SK-N-SH (cell line): ENCODE results near the gene TFRC. TPM values are rescaled to one million over a fixed set of nuclear protein-coding genes. Genes with fewer than 3 reads are reported as not detected.

Experiments used
- CTCF ChIA-PET: fragments of 300-600, 350-600 bp; formaldehyde crosslinking; extraction: SDS; loops from one replicate; lab custom pipeline; 2021; lab: Yijun Ruan, JAX
- POLR2A ChIA-PET: fragments of 350-600 bp; sonication (Branson Sonifier 250); formaldehyde crosslinking; extraction: SDS; loops from one replicate; lab custom pipeline; 2020; ENCODE audit warnings: antibody characterized with exemption, inconsistent platforms; lab: Yijun Ruan, JAX
- DNase-seq: peaks from one replicate; pipeline ENCODE4 v3.0.0; 2012
- H2AFZ ChIP-seq: fragments of 200-600 bp; sonication (generic); 2 replicates; pipeline ENCODE4 v1.8.1; 2016; ENCODE audit warnings: antibody characterized with exemption, mild to moderate bottlenecking, low read depth
- H3F3A ChIP-seq: fragments of 200-600 bp; sonication (generic); replicated peaks from 2 replicates; pipeline ENCODE3; 2016; ENCODE audit warnings: antibody characterized with exemption, mild to moderate bottlenecking; ENCODE audit not compliant: insufficient read depth
- H3K27ac ChIP-seq, 2 experiments: fragments of 200-500 bp in 1 of 2; fragments of 200-600 bp in 1 of 2; sonication (Bioruptor generic) in 1 of 2; sonication (generic), shearing (Covaris generic) in 1 of 2; 2 replicates each; pipeline versions ENCODE4 v1.5.1 to v1.6.1; 2014 to 2016; ENCODE audit warnings: low read depth in 2 of 2, inconsistent platforms in 1 of 2, low read length in 1 of 2, mild to moderate bottlenecking in 1 of 2, mixed read lengths in 1 of 2
- H3K27me3 ChIP-seq: fragments of 200-600 bp; sonication (generic), shearing (Covaris generic); 2 replicates; pipeline ENCODE4 v1.6.1; 2016; ENCODE audit warnings: mixed run types; ENCODE audit not compliant: insufficient read depth
- H3K36me3 ChIP-seq, 2 experiments: fragments of 200-500 bp in 1 of 2; fragments of 200-600 bp in 1 of 2; sonication (Bioruptor generic) in 1 of 2; sonication (generic) in 1 of 2; replicated peaks in 1 of 2; 2 replicates each; pipeline versions ENCODE3 to v1.5.1; 2014 to 2016; ENCODE audit warnings: low read length in 1 of 2, mild to moderate bottlenecking in 1 of 2; ENCODE audit not compliant: insufficient read depth in 2 of 2, control insufficient read depth in 1 of 2
- H3K4me1 ChIP-seq, 2 experiments: fragments of 200-500 bp in 1 of 2; fragments of 200-600 bp in 1 of 2; sonication (Bioruptor generic) in 1 of 2; sonication (generic), shearing (Covaris generic) in 1 of 2; 2 replicates each; pipeline versions ENCODE4 v1.5.1 to v1.6.1; 2014 to 2016; ENCODE audit warnings: low read depth in 1 of 2, low read length in 1 of 2, mixed run types in 1 of 2; ENCODE audit not compliant: insufficient read depth in 2 of 2, control insufficient read depth in 1 of 2
- H3K4me2 ChIP-seq: fragments of 200-600 bp; sonication (generic), shearing (Covaris generic); 2 replicates; pipeline ENCODE4 v1.6.1; 2017; ENCODE audit warnings: mixed run types
- H3K4me3 ChIP-seq, 2 experiments: fragments of 200-500 bp in 1 of 2; fragments of 200-600 bp in 1 of 2; sonication (Bioruptor generic) in 1 of 2; sonication (generic), shearing (Covaris generic) in 1 of 2; 2 replicates each; pipeline versions ENCODE4 v1.5.1 to v1.8.1; 2014 to 2016; ENCODE audit warnings: low read depth in 2 of 2, inconsistent platforms in 1 of 2, low read length in 1 of 2, mild to moderate bottlenecking in 1 of 2, mixed read lengths in 1 of 2, moderate library complexity in 1 of 2
- H3K79me2 ChIP-seq: fragments of 200-600 bp; sonication (generic); 2 replicates; pipeline ENCODE4 v1.8.1; 2017; ENCODE audit warnings: mild to moderate bottlenecking; ENCODE audit not compliant: insufficient read depth
- H3K9ac ChIP-seq: fragments of 200-600 bp; sonication (generic); 2 replicates; pipeline ENCODE4 v1.6.1; 2017; ENCODE audit warnings: mixed run types
- H3K9me2 ChIP-seq: fragments of 200-600 bp; sonication (generic); 2 replicates; pipeline ENCODE4 v1.6.1; 2017; ENCODE audit warnings: mixed run types
- H3K9me3 ChIP-seq: fragments of 200-600 bp; sonication (generic); 2 replicates; pipeline ENCODE4 v1.6.1; 2017; ENCODE audit warnings: mixed run types, mild to moderate bottlenecking, moderate library complexity
- H4K20me1 ChIP-seq: fragments of 200-600 bp; sonication (generic); 2 replicates; pipeline ENCODE4 v1.6.1; 2017; ENCODE audit warnings: mild to moderate bottlenecking, mixed run types; ENCODE audit not compliant: insufficient read depth
- FOXM1 ChIP-seq: IDR thresholded peaks from 2 replicates; pipeline ENCODE4 v1.4.0; 2012; ENCODE audit warnings: low read depth, mild to moderate bottlenecking
- GABPA ChIP-seq: IDR thresholded peaks from 2 replicates; pipeline ENCODE4 v1.4.0; 2012; ENCODE audit warnings: low read depth, mild to moderate bottlenecking
- GATA2 ChIP-seq: sonication (generic); formaldehyde crosslinking; IDR thresholded peaks from 2 replicates; pipeline ENCODE4 v1.5.0; 2020; ENCODE audit warnings: mild to moderate bottlenecking, missing genetic modification reagents
- JUND ChIP-seq: IDR thresholded peaks from 2 replicates; pipeline ENCODE4 v1.4.0; 2012
- MEF2A ChIP-seq: IDR thresholded peaks from 2 replicates; pipeline ENCODE4 v1.4.0; 2012; ENCODE audit warnings: low read depth, borderline replicate concordance
- MXI1 ChIP-seq: IDR thresholded peaks from 2 replicates; pipeline ENCODE4 v1.6.1; 2012; ENCODE audit warnings: mild to moderate bottlenecking, low read depth, low read length, improper control_type of control experiment
- POLR2AphosphoS5 ChIP-seq: IDR thresholded peaks from 2 replicates; pipeline ENCODE4 v1.6.1; 2012; ENCODE audit warnings: low read depth, low read length
- RAD21 ChIP-seq: IDR thresholded peaks from 2 replicates; pipeline ENCODE4 v1.6.1; 2012; ENCODE audit warnings: mild to moderate bottlenecking, low read length
- RFX5 ChIP-seq: IDR thresholded peaks from 2 replicates; pipeline ENCODE4 v1.6.1; 2012; ENCODE audit warnings: mild to moderate bottlenecking, improper control_type of control experiment, low read length
- RXRA ChIP-seq: IDR thresholded peaks from 2 replicates; pipeline ENCODE4 v1.4.0; 2012; ENCODE audit warnings: low read depth, mild to moderate bottlenecking, borderline replicate concordance
- SIN3A ChIP-seq: IDR thresholded peaks from 2 replicates; pipeline ENCODE4 v1.6.1; 2012; ENCODE audit warnings: low read depth, mild to moderate bottlenecking, low read length, moderate library complexity, borderline replicate concordance
- SMC3 ChIP-seq: IDR thresholded peaks from 2 replicates; pipeline ENCODE4 v1.6.1; 2012; ENCODE audit warnings: low read depth, low read length, improper control_type of control experiment
- TAF1 ChIP-seq: IDR thresholded peaks from 2 replicates; pipeline ENCODE4 v1.6.1; 2012; ENCODE audit warnings: low read depth, mild to moderate bottlenecking, low read length, moderate library complexity, borderline replicate concordance
- TCF12 ChIP-seq: IDR thresholded peaks from 2 replicates; pipeline ENCODE4 v1.4.0; 2012
- TEAD4 ChIP-seq: IDR thresholded peaks from 2 replicates; pipeline ENCODE4 v1.4.0; 2012; ENCODE audit warnings: mild to moderate bottlenecking, borderline replicate concordance; ENCODE audit not compliant: insufficient read depth
- YY1 ChIP-seq: IDR thresholded peaks from 2 replicates; pipeline ENCODE4 v1.4.0; 2012; ENCODE audit warnings: low read depth, mild to moderate bottlenecking
- WGBS: methylation state at CpG from one replicate; pipeline ENCODE4 v1.1.6; 2017; ENCODE audit warnings: low lambda C conversion rate; 5-methylcytosine and 5-hydroxymethylcytosine counted together
- polyA plus RNA-seq, 3 experiments: library from polyadenylated mRNA; depleted of rRNA; stranded (reverse); fragments of >200 nt; gene quantifications; 2 replicates each; pipeline ENCODE4 v1.2.3, GENCODE V29; 2012
- TF ChIP-seq, protein P1 (sequence below): fragments of 200-600 bp; sonication (generic); IDR thresholded peaks from 2 replicates; pipeline ENCODE4 v1.6.1; 2017; ENCODE audit warnings: antibody characterized with exemption, mild to moderate bottlenecking, moderate library complexity
- TF ChIP-seq, protein P2 (sequence below): fragments of 150-350 bp; IDR thresholded peaks from 2 replicates; pipeline ENCODE4 v1.6.1; 2016; ENCODE audit warnings: mild to moderate bottlenecking, low read depth, low read length
- TF ChIP-seq, protein P3 (sequence below): IDR thresholded peaks from 2 replicates; pipeline ENCODE4; 2012
- TF ChIP-seq, protein P4 (sequence below): fragments of 150-350 bp; IDR thresholded peaks from 2 replicates; pipeline ENCODE4 v1.6.1; 2017; ENCODE audit warnings: antibody characterized with exemption, low read length, low read depth, borderline replicate concordance
- TF ChIP-seq, protein P5 (sequence below): IDR thresholded peaks from 2 replicates; pipeline ENCODE4 v1.4.0; 2012; ENCODE audit warnings: low read depth, borderline replicate concordance
- TF ChIP-seq, protein P6 (sequence below): IDR thresholded peaks from 2 replicates; pipeline ENCODE4 v1.4.0; 2012; ENCODE audit warnings: low read depth

The TFRC gene
- polyA plus RNA-seq, 1 of the 3 experiments (the other 2 are of a cell fraction), result 35.0 TPM

DNA sequence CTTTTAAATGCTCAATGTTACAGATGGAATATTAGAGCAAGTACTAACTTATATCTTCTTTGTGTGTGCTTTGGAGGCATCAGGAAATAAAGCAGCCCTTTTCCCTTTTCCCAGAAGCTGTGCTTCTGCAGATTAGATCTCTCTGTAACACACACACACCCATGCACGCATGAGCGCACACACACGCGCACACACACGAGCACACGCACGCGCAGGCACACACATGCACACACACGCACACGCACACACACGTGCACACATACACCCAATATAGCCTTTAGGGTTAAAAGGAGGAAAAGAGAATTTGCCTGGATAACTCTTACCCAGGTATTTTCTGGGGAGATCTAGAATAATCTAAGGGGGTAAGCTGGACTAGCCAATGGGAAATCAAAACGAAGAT, 56.9 kb downstream of the TFRC start:
- no peaks in the 10 kb centered on the region for H4K20me1 ChIP-seq
- CTCF ChIA-PET, result interaction anchor here (0.8 kb wide), 1 partner anchor 171 kb away, joined by 3 read pairs; no protein-coding TSS in a partner anchor

DNA sequence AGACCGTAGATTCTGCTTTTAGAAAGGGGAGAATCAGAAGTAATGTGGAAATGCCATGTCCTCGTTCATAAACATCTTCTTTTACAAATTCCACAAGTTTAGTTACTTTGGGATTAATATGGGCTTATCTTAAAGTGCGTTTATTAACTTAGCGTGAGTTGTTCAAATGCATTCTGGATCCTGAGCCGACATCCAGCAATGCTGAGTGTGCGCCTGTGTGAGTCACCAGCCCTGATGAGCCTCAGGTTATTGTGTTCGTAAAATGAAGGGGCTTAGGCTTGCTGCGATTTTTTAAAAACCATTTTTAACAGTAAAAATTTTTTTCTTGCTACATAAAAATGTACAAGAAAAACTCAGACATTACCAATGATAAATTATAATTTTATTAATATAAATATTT, 57.9 kb downstream of the TFRC start:
- Histone ChIP-seq H4K20me1 (no peaks in the 10 kb centered on the region), H3K4me1 (no peaks in the 10 kb centered on the region; a peak in 1 of 4 replicates), H3K4me3 (no peak overlapping the region), H3K27ac (no peak overlapping the region), H3K27me3 (no peaks in the 10 kb centered on the region), H3K9me3 (no peaks in the 10 kb centered on the region), H3K79me2 (no peaks in the 10 kb centered on the region), H3F3A (no peaks in the 10 kb centered on the region), H3K9me2 (no peaks in the 10 kb centered on the region), H2AFZ (no peak overlapping the region), H3K4me2 (no peak overlapping the region), H3K36me3 (no peaks in the 10 kb centered on the region), H3K9ac (no peak overlapping the region)
- ChIA-PET CTCF (interaction anchor here (0.8 kb wide), 1 partner anchor 172 kb away, joined by 3 read pairs; no protein-coding TSS in a partner anchor), POLR2A (no interaction called here)
- no peak for DNase-seq
- WGBS, result 77% methylated on average over 8 of the region's 8 CpGs
- TF ChIP-seq, protein P1, sequence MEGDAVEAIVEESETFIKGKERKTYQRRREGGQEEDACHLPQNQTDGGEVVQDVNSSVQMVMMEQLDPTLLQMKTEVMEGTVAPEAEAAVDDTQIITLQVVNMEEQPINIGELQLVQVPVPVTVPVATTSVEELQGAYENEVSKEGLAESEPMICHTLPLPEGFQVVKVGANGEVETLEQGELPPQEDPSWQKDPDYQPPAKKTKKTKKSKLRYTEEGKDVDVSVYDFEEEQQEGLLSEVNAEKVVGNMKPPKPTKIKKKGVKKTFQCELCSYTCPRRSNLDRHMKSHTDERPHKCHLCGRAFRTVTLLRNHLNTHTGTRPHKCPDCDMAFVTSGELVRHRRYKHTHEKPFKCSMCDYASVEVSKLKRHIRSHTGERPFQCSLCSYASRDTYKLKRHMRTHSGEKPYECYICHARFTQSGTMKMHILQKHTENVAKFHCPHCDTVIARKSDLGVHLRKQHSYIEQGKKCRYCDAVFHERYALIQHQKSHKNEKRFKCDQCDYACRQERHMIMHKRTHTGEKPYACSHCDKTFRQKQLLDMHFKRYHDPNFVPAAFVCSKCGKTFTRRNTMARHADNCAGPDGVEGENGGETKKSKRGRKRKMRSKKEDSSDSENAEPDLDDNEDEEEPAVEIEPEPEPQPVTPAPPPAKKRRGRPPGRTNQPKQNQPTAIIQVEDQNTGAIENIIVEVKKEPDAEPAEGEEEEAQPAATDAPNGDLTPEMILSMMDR, result no peak
- TF ChIP-seq POLR2AphosphoS5, result no peak
- TF ChIP-seq RXRA, result no peak
- TF ChIP-seq, protein P2, sequence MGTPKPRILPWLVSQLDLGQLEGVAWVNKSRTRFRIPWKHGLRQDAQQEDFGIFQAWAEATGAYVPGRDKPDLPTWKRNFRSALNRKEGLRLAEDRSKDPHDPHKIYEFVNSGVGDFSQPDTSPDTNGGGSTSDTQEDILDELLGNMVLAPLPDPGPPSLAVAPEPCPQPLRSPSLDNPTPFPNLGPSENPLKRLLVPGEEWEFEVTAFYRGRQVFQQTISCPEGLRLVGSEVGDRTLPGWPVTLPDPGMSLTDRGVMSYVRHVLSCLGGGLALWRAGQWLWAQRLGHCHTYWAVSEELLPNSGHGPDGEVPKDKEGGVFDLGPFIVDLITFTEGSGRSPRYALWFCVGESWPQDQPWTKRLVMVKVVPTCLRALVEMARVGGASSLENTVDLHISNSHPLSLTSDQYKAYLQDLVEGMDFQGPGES, result no peak
- TF ChIP-seq, protein P3, sequence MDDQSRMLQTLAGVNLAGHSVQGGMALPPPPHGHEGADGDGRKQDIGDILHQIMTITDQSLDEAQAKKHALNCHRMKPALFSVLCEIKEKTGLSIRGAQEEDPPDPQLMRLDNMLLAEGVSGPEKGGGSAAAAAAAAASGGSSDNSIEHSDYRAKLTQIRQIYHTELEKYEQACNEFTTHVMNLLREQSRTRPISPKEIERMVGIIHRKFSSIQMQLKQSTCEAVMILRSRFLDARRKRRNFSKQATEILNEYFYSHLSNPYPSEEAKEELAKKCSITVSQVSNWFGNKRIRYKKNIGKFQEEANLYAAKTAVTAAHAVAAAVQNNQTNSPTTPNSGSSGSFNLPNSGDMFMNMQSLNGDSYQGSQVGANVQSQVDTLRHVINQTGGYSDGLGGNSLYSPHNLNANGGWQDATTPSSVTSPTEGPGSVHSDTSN, result no peak
- TF ChIP-seq TEAD4, result no peak
- no peak for TF ChIP-seq JUND
- TF ChIP-seq, protein P4, sequence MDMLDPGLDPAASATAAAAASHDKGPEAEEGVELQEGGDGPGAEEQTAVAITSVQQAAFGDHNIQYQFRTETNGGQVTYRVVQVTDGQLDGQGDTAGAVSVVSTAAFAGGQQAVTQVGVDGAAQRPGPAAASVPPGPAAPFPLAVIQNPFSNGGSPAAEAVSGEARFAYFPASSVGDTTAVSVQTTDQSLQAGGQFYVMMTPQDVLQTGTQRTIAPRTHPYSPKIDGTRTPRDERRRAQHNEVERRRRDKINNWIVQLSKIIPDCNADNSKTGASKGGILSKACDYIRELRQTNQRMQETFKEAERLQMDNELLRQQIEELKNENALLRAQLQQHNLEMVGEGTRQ, result no peak
- TF ChIP-seq MEF2A, result no peak
- no peak for TF ChIP-seq TAF1
- TF ChIP-seq SMC3, result no peak
- no peak for TF ChIP-seq RFX5
- TF ChIP-seq YY1, result no peak
- TF ChIP-seq SIN3A, result no peak
- no peak for TF ChIP-seq GABPA
- no peak for TF ChIP-seq MXI1
- TF ChIP-seq, protein P5, sequence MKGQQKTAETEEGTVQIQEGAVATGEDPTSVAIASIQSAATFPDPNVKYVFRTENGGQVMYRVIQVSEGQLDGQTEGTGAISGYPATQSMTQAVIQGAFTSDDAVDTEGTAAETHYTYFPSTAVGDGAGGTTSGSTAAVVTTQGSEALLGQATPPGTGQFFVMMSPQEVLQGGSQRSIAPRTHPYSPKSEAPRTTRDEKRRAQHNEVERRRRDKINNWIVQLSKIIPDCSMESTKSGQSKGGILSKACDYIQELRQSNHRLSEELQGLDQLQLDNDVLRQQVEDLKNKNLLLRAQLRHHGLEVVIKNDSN, result no peak
- no peak for TF ChIP-seq RAD21

More for the DNA sequence above, 56.9 kb downstream of the TFRC start:
- no peak overlapping the region for H3K9ac ChIP-seq
- H3K4me2 ChIP-seq, result no peak overlapping the region
- no peak overlapping the region for H3K4me3 ChIP-seq
- no peaks in the 10 kb centered on the region for H3K4me1 ChIP-seq
- no peaks in the 10 kb centered on the region; the same call in 1 of the 2 replicates for H3K27me3 ChIP-seq
- no peaks in the 10 kb centered on the region for H3K9me3 ChIP-seq
- no peaks in the 10 kb centered on the region for H3K36me3 ChIP-seq
- 59% methylated on average over 12 of the region's 12 CpGs for WGBS
- H2AFZ ChIP-seq, result no peak overlapping the region
- POLR2A ChIA-PET, result no interaction called here
- no peaks in the 10 kb centered on the region for H3F3A ChIP-seq
- H3K27ac ChIP-seq, result no peak overlapping the region
- no peaks in the 10 kb centered on the region for H3K79me2 ChIP-seq
- no peaks in the 10 kb centered on the region for H3K9me2 ChIP-seq
- no peak for DNase-seq
- TF ChIP-seq TEAD4, result no peak
- TF ChIP-seq FOXM1, result no peak
- TF ChIP-seq YY1, result no peak
- no peak for TF ChIP-seq GATA2
- no peak for TF ChIP-seq GABPA
- TF ChIP-seq, protein P5, result no peak
- no peak for TF ChIP-seq JUND
- TF ChIP-seq, protein P6, sequence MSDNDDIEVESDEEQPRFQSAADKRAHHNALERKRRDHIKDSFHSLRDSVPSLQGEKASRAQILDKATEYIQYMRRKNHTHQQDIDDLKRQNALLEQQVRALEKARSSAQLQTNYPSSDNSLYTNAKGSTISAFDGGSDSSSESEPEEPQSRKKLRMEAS, result no peak
- no peak for TF ChIP-seq TCF12
- TF ChIP-seq, all 33 proteins: peak for 0
